ENCODE measurements around the gene NIN.

DNA sequence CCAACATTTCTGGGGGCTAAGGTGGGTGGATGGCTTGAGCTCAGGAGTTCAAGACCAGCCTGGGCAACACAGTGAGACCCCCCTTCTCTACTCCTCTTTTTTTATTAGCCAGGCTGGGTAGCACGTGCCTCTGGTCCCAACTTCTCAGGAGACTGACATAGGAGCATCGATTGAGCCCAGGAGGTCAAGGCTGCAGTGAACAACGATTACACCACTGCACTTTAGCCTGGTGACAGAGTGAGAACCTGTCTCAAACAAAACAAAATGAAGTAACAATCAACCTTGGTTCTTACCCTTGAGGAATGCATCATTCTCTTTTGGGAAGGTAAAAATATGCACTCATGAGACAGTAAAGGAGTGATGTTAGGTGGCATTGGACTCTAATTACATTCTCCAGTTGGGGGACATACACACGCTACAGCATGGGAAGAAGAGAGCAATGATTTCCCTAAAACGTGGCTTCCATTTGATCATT is 3.9 kb upstream of the NIN start:
- no peak for TF ChIP-seq CTCF (IDR thresholded peaks at IDR 0.05)
- no peak for TF ChIP-seq POLR2A (IDR thresholded peaks at IDR 0.05)
